Measurements from ENCODE around the gene KY.

GRCh38 chr3:134644731-134645514, 5.9 kb downstream of the KY start:
- TF ChIP-seq POLR2AphosphoS5 (IDR thresholded peaks at IDR 0.05; ENCODE audit: insufficient read depth in 1 of 2, low read depth in 1 of 2) (no peak), POLR2A (IDR thresholded peaks at IDR 0.05) (no peak)

Measured in vagina (tissue), 2 donors.